Effector memory CD4-positive, alpha-beta T cell (primary cell): Measurements from ENCODE around the gene WIPI1.

Experiments used
- DNase-seq, 3 donors: peaks; one replicate each; pipeline ENCODE4 v3.0.0-alpha.2; 2020
- H3K27ac ChIP-seq: 2 replicates; pipeline ENCODE4 v1.7.0; 2013; ENCODE audit warnings: mild to moderate bottlenecking, low read length, moderate library complexity; ENCODE audit not compliant: insufficient read depth, poor library complexity, severe bottlenecking
- H3K27me3 ChIP-seq: replicated peaks from 2 replicates; pipeline ENCODE4 v1.7.0; 2013; ENCODE audit warnings: mild to moderate bottlenecking, low read length; ENCODE audit not compliant: insufficient read depth, control insufficient read depth, poor library complexity, severe bottlenecking
- H3K36me3 ChIP-seq: 2 replicates; pipeline ENCODE4 v1.7.0; 2013; ENCODE audit warnings: mild to moderate bottlenecking, low read length, moderate library complexity; ENCODE audit not compliant: control insufficient read depth, insufficient read depth
- H3K4me1 ChIP-seq: 2 replicates; pipeline ENCODE4 v1.7.0; 2013; ENCODE audit warnings: low read length, mild to moderate bottlenecking; ENCODE audit not compliant: control insufficient read depth, insufficient read depth, poor library complexity, severe bottlenecking
- H3K4me3 ChIP-seq: 2 replicates; pipeline ENCODE4 v1.7.0; 2013; ENCODE audit warnings: low read length, low read depth, mild to moderate bottlenecking; ENCODE audit not compliant: insufficient read depth, poor library complexity, severe bottlenecking
- H3K9me3 ChIP-seq: 2 replicates; pipeline ENCODE4 v1.7.0; 2013; ENCODE audit warnings: mild to moderate bottlenecking, low read length, moderate library complexity; ENCODE audit not compliant: control insufficient read depth

The WIPI1 gene

DNA sequence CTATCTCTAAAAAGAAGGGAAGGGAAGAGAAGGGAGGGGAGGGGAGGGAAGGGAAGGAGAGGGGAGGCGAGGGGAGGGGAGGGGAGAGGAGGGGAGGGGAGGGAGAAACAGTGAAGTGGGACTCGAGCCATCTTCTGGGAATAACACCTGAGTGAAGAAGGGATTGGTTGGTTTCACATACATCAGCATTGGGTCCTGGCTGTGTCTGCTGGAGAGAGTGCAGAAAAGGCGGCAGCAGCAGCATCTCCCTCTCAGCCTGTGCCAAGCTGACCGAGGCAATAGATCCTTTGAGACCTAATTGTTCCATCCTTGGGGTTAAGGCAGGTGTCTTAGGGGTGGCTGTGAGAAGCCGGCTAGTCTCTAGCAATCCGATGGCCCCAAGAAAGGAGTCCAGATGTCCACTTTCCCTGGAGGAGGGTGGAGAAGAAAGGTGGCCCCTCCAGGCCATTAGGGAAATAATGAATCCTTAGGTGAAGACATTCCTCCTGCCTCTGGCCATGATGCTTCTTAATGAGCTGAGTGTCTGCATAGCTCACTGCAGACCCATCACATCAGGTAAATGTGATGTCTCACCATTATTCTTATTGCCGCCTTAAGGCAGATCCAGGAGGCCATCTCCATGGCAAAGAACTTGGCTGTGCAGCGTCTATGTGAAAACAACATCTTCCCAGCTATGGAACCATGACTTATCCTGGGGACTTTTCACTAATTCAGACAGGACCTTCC lies 71.6 kb downstream of the WIPI1 start:
- H3K4me1 ChIP-seq = peaks cover 8% of the 10 kb centered on the region
- DNase-seq = no peak
- H3K36me3 ChIP-seq = no peaks in the 10 kb centered on the region
- no peak overlapping the region for H3K4me3 ChIP-seq
- H3K27me3 ChIP-seq = no peaks in the 10 kb centered on the region
- no peaks in the 10 kb centered on the region for H3K9me3 ChIP-seq
- H3K27ac ChIP-seq = no peak overlapping the region

GRCh38 chr17:68384941-68385340 lies 72.4 kb downstream of the WIPI1 start:
- H3K4me1 ChIP-seq = peaks cover 8% of the 10 kb centered on the region
- no peaks in the 10 kb centered on the region for H3K27me3 ChIP-seq
- H3K9me3 ChIP-seq = no peaks in the 10 kb centered on the region
- no peak overlapping the region for H3K4me3 ChIP-seq
- no peak for DNase-seq
- no peak overlapping the region for H3K27ac ChIP-seq
- no peaks in the 10 kb centered on the region for H3K36me3 ChIP-seq

DNA sequence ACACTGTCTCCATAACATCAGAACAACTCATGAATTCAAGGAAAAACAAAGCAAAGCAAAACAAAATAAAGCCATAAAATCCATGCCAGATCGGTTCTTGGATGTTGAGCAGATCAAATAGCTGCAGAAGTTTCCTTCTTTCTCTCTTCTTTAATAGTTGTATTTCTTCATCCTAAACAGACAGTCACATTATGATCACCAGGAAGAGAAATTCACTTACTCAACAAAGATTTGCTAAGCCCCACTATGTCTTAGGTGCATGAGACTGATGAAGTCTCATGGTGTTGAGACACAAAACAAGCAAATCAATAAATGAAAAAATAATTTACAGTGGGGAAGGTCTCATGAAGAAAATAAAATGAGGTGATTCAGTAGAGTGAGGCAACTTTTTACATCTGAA lies 72.8 kb downstream of the WIPI1 start:
- H3K27ac ChIP-seq = no peak overlapping the region

DNA sequence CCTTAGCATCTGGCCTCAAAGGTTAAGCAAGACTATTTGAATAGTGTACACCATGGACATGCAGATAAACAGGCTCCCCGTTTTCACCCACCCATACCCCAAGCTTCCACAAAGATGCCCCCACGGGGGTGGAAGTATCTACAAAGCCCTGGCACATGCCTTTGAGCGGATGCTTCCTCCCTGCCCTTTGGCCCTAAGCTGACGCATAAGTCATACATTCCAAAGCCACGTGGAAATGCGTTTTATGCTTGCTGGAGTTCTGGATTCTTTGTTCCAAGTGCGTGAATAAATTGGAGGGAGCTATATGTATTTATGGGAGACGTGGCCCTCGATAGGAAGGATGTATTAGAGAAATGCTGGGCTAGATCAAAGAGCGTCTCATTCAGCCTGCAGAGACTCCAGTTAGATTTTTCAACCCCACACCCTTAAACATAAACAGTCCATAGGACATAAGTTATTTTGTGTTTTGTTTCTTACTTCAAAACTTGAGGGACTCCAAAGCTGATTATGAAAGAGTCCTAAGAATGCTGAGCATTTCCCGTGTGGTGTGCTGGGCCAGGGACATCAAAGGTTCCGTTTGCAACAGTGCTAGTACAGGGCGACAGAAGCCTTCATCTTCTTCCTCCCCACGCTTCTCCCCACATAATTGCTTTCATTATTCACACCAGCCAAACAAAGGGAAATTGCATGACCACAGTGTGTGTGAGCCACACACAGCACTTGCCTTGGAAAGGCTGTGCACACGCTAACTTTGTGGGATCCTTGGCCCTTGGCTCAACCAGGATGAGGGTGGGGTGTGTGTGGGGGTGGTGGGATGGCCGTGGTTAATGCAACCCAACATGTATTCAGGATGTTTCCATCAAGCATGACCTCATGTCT lies 73.6 kb downstream of the WIPI1 start:
- no peaks in the 10 kb centered on the region for H3K9me3 ChIP-seq
- no peaks in the 10 kb centered on the region for H3K36me3 ChIP-seq
- peak overlapping the region; percentile 6 for H3K4me3 ChIP-seq
- peaks cover 8% of the 10 kb centered on the region for H3K4me1 ChIP-seq
- DNase-seq = no peak
- H3K27ac ChIP-seq = no peak overlapping the region
- no peaks in the 10 kb centered on the region for H3K27me3 ChIP-seq

More for the DNA sequence above, 72.8 kb downstream of the WIPI1 start:
- H3K4me1 ChIP-seq = peaks cover 8% of the 10 kb centered on the region
- H3K36me3 ChIP-seq = no peaks in the 10 kb centered on the region
- no peaks in the 10 kb centered on the region for H3K27me3 ChIP-seq
- DNase-seq = no peak
- H3K4me3 ChIP-seq = no peak overlapping the region
- no peaks in the 10 kb centered on the region for H3K9me3 ChIP-seq

DNA sequence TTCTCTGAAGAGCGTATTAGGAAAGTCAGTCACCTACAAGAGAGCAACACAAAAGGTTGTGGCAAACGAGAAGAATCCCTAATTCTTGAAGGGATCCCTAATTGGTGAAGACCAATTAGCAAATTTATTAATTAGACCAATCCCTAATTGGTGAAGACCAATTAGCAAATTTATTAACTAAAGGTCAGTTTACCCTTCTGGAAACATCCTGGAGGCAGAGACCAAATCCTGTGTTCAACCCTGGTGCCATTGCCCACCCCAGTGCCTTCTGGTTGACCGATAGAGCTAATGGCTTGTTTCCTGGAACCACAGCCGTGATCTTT lies 74.2 kb downstream of the WIPI1 start:
- Histone ChIP-seq H3K27me3 (no peaks in the 10 kb centered on the region), H3K27ac (no peak overlapping the region), H3K36me3 (no peaks in the 10 kb centered on the region), H3K9me3 (no peaks in the 10 kb centered on the region), H3K4me3 (no peak overlapping the region), H3K4me1 (peaks cover 8% of the 10 kb centered on the region)
- DNase-seq = no peak

GRCh38 chr17:68382582-68383085 lies 74.7 kb downstream of the WIPI1 start:
- Histone ChIP-seq H3K36me3 (no peaks in the 10 kb centered on the region), H3K4me1 (peaks cover 8% of the 10 kb centered on the region), H3K27me3 (no peaks in the 10 kb centered on the region), H3K4me3 (no peak overlapping the region), H3K9me3 (no peaks in the 10 kb centered on the region), H3K27ac (no peak overlapping the region)
- no peak for DNase-seq

- H3K36me3 ChIP-seq = no peaks in the 10 kb centered on the region
- no peak overlapping the region for H3K27ac ChIP-seq
- no peaks in the 10 kb centered on the region for H3K27me3 ChIP-seq
- no peaks in the 10 kb centered on the region for H3K9me3 ChIP-seq
- DNase-seq = no peak
- H3K4me3 ChIP-seq = no peak overlapping the region
- H3K4me1 ChIP-seq = peaks cover 8% of the 10 kb centered on the region
These were observed 76.0 kb downstream of the WIPI1 start for GRCh38 chr17:68381076-68381900.

- no peaks in the 10 kb centered on the region for H3K36me3 ChIP-seq
- no peak for DNase-seq
- no peak overlapping the region for H3K27ac ChIP-seq
- H3K4me1 ChIP-seq = peaks cover 8% of the 10 kb centered on the region
- H3K4me3 ChIP-seq = no peak overlapping the region
- no peaks in the 10 kb centered on the region for H3K9me3 ChIP-seq
- no peaks in the 10 kb centered on the region for H3K27me3 ChIP-seq
These were observed 77.3 kb downstream of the WIPI1 start for GRCh38 chr17:68379692-68380677.

GRCh38 chr17:68379177-68379510 lies 78.2 kb downstream of the WIPI1 start:
- no peaks in the 10 kb centered on the region for H3K27me3 ChIP-seq
- H3K27ac ChIP-seq = no peak overlapping the region

More at GRCh38 chr17:68379177-68379510, 78.2 kb downstream of the WIPI1 start:
- H3K9me3 ChIP-seq = no peaks in the 10 kb centered on the region
- no peaks in the 10 kb centered on the region for H3K36me3 ChIP-seq
- H3K4me3 ChIP-seq = no peak overlapping the region
- peaks cover 8% of the 10 kb centered on the region for H3K4me1 ChIP-seq
- DNase-seq = no peak
